HG03575 (cell line): Measurements from ENCODE around the gene SHCBP1L.

ENCODE experiments used
- ATAC-seq: cut with Tn5 transposase; IDR thresholded peaks from one replicate; pipeline ENCODE4 v1.9.1; 2021; ENCODE audit not compliant: unreplicated experiment, insufficient number of reproducible peaks, low FRiP score; ENCODE audit errors: extremely low read depth

Gene SHCBP1L

DNA sequence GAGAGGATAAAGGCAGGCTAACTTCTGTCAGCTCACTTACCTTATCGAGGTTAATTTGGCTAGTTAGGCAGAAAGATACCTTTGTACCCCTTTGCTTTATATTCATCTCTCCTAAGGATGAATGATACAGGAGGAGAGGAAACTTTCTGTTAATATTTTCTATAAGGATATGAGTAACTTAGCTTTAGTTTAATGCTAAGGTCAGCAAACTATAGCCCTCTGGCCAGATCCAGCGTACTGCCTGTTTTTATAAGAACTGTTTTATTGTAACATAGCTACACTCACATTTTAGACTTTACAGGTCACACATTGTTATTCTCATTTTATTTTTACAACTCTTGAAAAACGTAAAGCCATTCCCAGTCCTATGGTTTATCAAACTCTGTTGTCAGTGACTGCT, 95.8 kb downstream of the SHCBP1L start:
- ATAC-seq: no peak

- ATAC-seq: no peak
Measured at GRCh38 chr1:182855911-182856310, 97.1 kb downstream of the SHCBP1L start.

GRCh38 chr1:182851825-182852224, 101.1 kb downstream of the SHCBP1L start:
- no peak for ATAC-seq

DNA sequence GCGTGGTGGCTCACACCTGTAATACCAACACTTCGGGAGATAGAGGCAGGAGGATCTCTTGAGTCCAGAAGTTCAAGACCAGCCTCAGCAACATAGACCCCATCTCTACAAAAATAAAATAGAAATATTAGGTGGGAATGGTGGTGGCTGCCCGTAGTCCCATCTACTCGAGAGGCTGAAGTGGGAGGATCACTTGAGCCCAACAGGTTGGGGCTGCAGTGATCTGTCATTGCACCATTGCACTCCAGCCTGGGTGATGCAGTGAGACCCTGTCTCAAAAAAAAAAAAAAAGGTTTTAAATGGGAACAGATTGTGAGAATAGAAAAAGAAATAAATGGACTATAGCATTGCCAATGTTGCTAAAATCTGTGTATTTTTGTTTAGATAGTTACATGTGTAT, 102.6 kb downstream of the SHCBP1L start:
- ATAC-seq: no peak
